HEK293 (cell line): ENCODE measurements around the gene SRD5A3.

ENCODE experiments used
- CTCF ChIA-PET: fragments of 350-600 bp; formaldehyde crosslinking; extraction: SDS; loops from one replicate; lab custom pipeline; 2021; ENCODE audit warnings: antibody characterized with exemption; lab: Yijun Ruan, JAX
- POLR2A ChIA-PET: fragments of 300-600 bp; formaldehyde crosslinking; extraction: SDS; loops from one replicate; lab custom pipeline; 2020; ENCODE audit warnings: antibody characterized with exemption, inconsistent platforms; lab: Yijun Ruan, JAX
- H3K27ac ChIP-seq: fragments of 200-500 bp; sonication (Bioruptor generic); 2 replicates; pipeline ENCODE4 v1.5.1; 2014; ENCODE audit warnings: low read depth, low read length, control low read depth, inconsistent platforms; ENCODE audit errors: extremely low read depth
- H3K36me3 ChIP-seq, 2 experiments: fragments of 200-500 bp in 1 of 2; sonication (Bioruptor generic) in 1 of 2; 1 replicate in 1 of 2; 2 replicates in 1 of 2; pipeline ENCODE4 v1.5.1; 2014 to 2017; ENCODE audit warnings: inconsistent platforms in 2 of 2, low read length in 2 of 2; ENCODE audit not compliant: control insufficient read depth in 2 of 2, insufficient read depth in 1 of 2
- H3K4me1 ChIP-seq: fragments of 200-500 bp; sonication (Bioruptor generic); 2 replicates; pipeline ENCODE4 v1.5.1; 2014; ENCODE audit warnings: mild to moderate bottlenecking, low read length, inconsistent platforms; ENCODE audit not compliant: control insufficient read depth, insufficient read depth
- H3K4me3 ChIP-seq: 2 replicates; pipeline ENCODE4 v1.5.1; 2011; ENCODE audit warnings: low read depth, mild to moderate bottlenecking, control low read depth, low read length, moderate library complexity
- H3K9me3 ChIP-seq: fragments of 200-500 bp; sonication (Bioruptor generic); 2 replicates; pipeline ENCODE4 v1.5.1; 2014; ENCODE audit warnings: low read depth, low read length, inconsistent platforms; ENCODE audit not compliant: control insufficient read depth, insufficient read depth
- ATF2 ChIP-seq: fragments of 450-650 bp; formaldehyde crosslinking; IDR thresholded peaks from 2 replicates; pipeline ENCODE4 v1.5.1; 2016; ENCODE audit warnings: missing biosample characterization, missing genetic modification characterization, low read depth
- BCL11A ChIP-seq: fragments of 450-650 bp; formaldehyde crosslinking; IDR thresholded peaks from 2 replicates; pipeline ENCODE4 v1.5.1; 2016; ENCODE audit warnings: low read depth, missing biosample characterization, missing genetic modification characterization
- IKZF3 ChIP-seq: fragments of 450-650 bp; IDR thresholded peaks from 2 replicates; pipeline ENCODE4 v1.5.0; 2018; ENCODE audit warnings: missing biosample characterization, mild to moderate bottlenecking, missing genetic modification characterization, moderate library complexity
- KLF10 ChIP-seq: fragments of 450-650 bp; IDR thresholded peaks from 2 replicates; pipeline ENCODE4 v1.5.1; 2018; ENCODE audit warnings: missing biosample characterization, mild to moderate bottlenecking, missing genetic modification characterization
- MZF1 ChIP-seq: fragments of 450-650 bp; formaldehyde crosslinking; IDR thresholded peaks from 2 replicates; pipeline ENCODE4 v1.5.1; 2017; ENCODE audit warnings: missing biosample characterization, missing genetic modification characterization, borderline replicate concordance
- PBX3 ChIP-seq: sonication (generic); formaldehyde crosslinking; IDR thresholded peaks from 2 replicates; pipeline ENCODE4 v1.8.1; 2022; ENCODE audit warnings: mild to moderate bottlenecking, moderate library complexity, missing genetic modification reagents
- SCRT2 ChIP-seq: fragments of 450-650 bp; formaldehyde crosslinking; IDR thresholded peaks from 2 replicates; pipeline ENCODE4 v1.5.1; 2016; ENCODE audit warnings: missing biosample characterization, missing genetic modification characterization
- SP2 ChIP-seq: fragments of 450-650 bp; formaldehyde crosslinking; IDR thresholded peaks from 2 replicates; pipeline ENCODE4 v1.5.1; 2016; ENCODE audit warnings: missing biosample characterization, missing genetic modification characterization
- TSHZ1 ChIP-seq: fragments of 450-650 bp; formaldehyde crosslinking; IDR thresholded peaks from 2 replicates; pipeline ENCODE4 v1.5.1; 2016; ENCODE audit warnings: missing biosample characterization, missing genetic modification characterization, borderline replicate concordance
- ZBTB49 ChIP-seq: fragments of 450-650 bp; formaldehyde crosslinking; IDR thresholded peaks from 2 replicates; pipeline ENCODE4 v1.5.1; 2016; ENCODE audit warnings: missing biosample characterization, missing genetic modification characterization, low read depth
- ZNF132 ChIP-seq: fragments of 450-650 bp; formaldehyde crosslinking; IDR thresholded peaks from 2 replicates; pipeline ENCODE4 v1.5.1; 2017; ENCODE audit warnings: missing biosample characterization, missing genetic modification characterization, borderline replicate concordance
- ZNF174 ChIP-seq: fragments of 450-650 bp; formaldehyde crosslinking; IDR thresholded peaks from 2 replicates; pipeline ENCODE4 v1.5.0; 2017; ENCODE audit warnings: missing biosample characterization, mild to moderate bottlenecking, missing genetic modification characterization
- ZNF23 ChIP-seq: fragments of 450-650 bp; formaldehyde crosslinking; IDR thresholded peaks from 2 replicates; pipeline ENCODE4 v1.5.1; 2016; ENCODE audit warnings: missing biosample characterization, missing genetic modification characterization, borderline replicate concordance
- ZNF24 ChIP-seq: fragments of 450-650 bp; formaldehyde crosslinking; IDR thresholded peaks from 2 replicates; pipeline ENCODE4 v1.5.1; 2016; ENCODE audit warnings: missing biosample characterization, missing genetic modification characterization
- ZNF366 ChIP-seq: fragments of 450-650 bp; formaldehyde crosslinking; conservative IDR thresholded peaks from 2 replicates; pipeline ENCODE4 v1.5.1; 2016; ENCODE audit warnings: missing biosample characterization, missing genetic modification characterization
- ZNF37A ChIP-seq: fragments of 450-650 bp; IDR thresholded peaks from 2 replicates; pipeline ENCODE4 v1.5.1; 2018; ENCODE audit warnings: missing biosample characterization, missing genetic modification characterization
- ZNF530 ChIP-seq: fragments of 450-650 bp; formaldehyde crosslinking; IDR thresholded peaks from 2 replicates; pipeline ENCODE4 v1.5.1; 2016; ENCODE audit warnings: low read depth, missing biosample characterization, missing genetic modification characterization
- ZNF548 ChIP-seq: fragments of 450-650 bp; formaldehyde crosslinking; IDR thresholded peaks from 2 replicates; pipeline ENCODE4 v1.5.1; 2016; ENCODE audit warnings: missing biosample characterization, missing genetic modification characterization
- ZNF561 ChIP-seq: fragments of 450-650 bp; IDR thresholded peaks from 2 replicates; pipeline ENCODE4 v1.5.1; 2018; ENCODE audit warnings: missing biosample characterization, missing genetic modification characterization, borderline replicate concordance
- ZNF610 ChIP-seq: fragments of 450-650 bp; formaldehyde crosslinking; IDR thresholded peaks from 2 replicates; pipeline ENCODE4 v1.5.1; 2016; ENCODE audit warnings: missing biosample characterization, missing genetic modification characterization, borderline replicate concordance
- ZNF624 ChIP-seq: fragments of 450-650 bp; formaldehyde crosslinking; IDR thresholded peaks from 2 replicates; pipeline ENCODE4 v1.5.1; 2017; ENCODE audit warnings: missing biosample characterization, missing genetic modification characterization
- ZNF639 ChIP-seq: fragments of 450-650 bp; formaldehyde crosslinking; IDR thresholded peaks from 2 replicates; pipeline ENCODE4 v1.5.1; 2016; ENCODE audit warnings: missing biosample characterization, missing genetic modification characterization
- ZNF670 ChIP-seq: fragments of 450-650 bp; formaldehyde crosslinking; IDR thresholded peaks from 2 replicates; pipeline ENCODE4 v1.5.1; 2016; ENCODE audit warnings: missing biosample characterization, missing genetic modification characterization, low read depth
- ZNF830 ChIP-seq: fragments of 450-650 bp; IDR thresholded peaks from 2 replicates; pipeline ENCODE4 v1.5.0; 2018; ENCODE audit warnings: missing biosample characterization, missing genetic modification characterization, low read depth, mild to moderate bottlenecking, moderate library complexity
- ZSCAN30 ChIP-seq: fragments of 450-650 bp; IDR thresholded peaks from 2 replicates; pipeline ENCODE4 v1.5.1; 2018; ENCODE audit warnings: missing biosample characterization, mild to moderate bottlenecking, missing genetic modification characterization, moderate library complexity

The SRD5A3 gene

GRCh38 chr4:55396308-55397125, 50.5 kb downstream of the SRD5A3 start:
- Histone ChIP-seq H3K4me1 (no peaks in the 10 kb centered on the region), H3K36me3 (peaks cover 0 to 22% of the 10 kb centered on the region in 2 experiments; a peak in 1 of 3 replicates), H3K4me3 (peak overlapping the region; percentile 89), H3K27ac (peak overlapping the region; percentile 87), H3K9me3 (no peaks in the 10 kb centered on the region)
- CTCF ChIA-PET, result no interaction called here
- POLR2A ChIA-PET, result interaction anchor here (0.7 to 2.1 kb wide), 4 partner anchors 10 to 512 kb away, joined by 3 to 14 read pairs (median 6); partner anchors contain the start of gene CLOCK
- TF ChIP-seq ZNF639 (tag by site-specific recombination) (no peak), IKZF3 (tag by site-specific recombination) (peak; percentile 41; the same call in 1 of the 2 replicates), MZF1 (tag by site-specific recombination) (no peak), ZNF561 (tag by site-specific recombination) (0 out of 2 replicates have a peak, but pooled peaks have one; percentile 7), ZNF670 (tag by site-specific recombination) (no peak), ZNF132 (tag by site-specific recombination) (no peak), ZNF24 (tag by site-specific recombination) (no peak), ZNF37A (tag by site-specific recombination) (no peak), ZBTB49 (no peak), ZNF530 (tag by site-specific recombination) (no peak), ZNF23 (no peak), ZNF174 (tag by site-specific recombination) (no peak), ZSCAN30 (peak; percentile 30; the same call in 1 of the 2 replicates), PBX3 (CRISPR knock-in tag) (0 out of 2 replicates have a peak, but pooled peaks have one; percentile 6), KLF10 (tag by site-specific recombination) (peak; percentile 5; the same call in 1 of the 2 replicates), ZNF366 (tag by site-specific recombination) (no peak), SCRT2 (tag by site-specific recombination) (no peak), ZNF610 (no peak), ZNF830 (tag by site-specific recombination) (no peak), TSHZ1 (no peak), ZNF548 (no peak), BCL11A (tag by site-specific recombination) (no peak), ZNF624 (tag by site-specific recombination) (no peak), SP2 (tag by site-specific recombination) (no peak), ATF2 (no peak)
